H1 (cell line): ENCODE results near the gene IPO7.

Source experiments
- CTCF ChIP-seq, 3 experiments: IDR thresholded peaks; 1 replicate in 2 of 3; 2 replicates in 1 of 3; pipeline versions ENCODE4 v1.5.1 to v1.6.1; 2011; ENCODE audit warnings: low read length in 3 of 3, mild to moderate bottlenecking in 3 of 3, inconsistent platforms in 2 of 3, low read depth in 1 of 3, moderate library complexity in 1 of 3; ENCODE audit not compliant: insufficient read depth in 1 of 3; ENCODE audit errors: control extremely low read depth in 1 of 3
- POLR2A ChIP-seq, 2 experiments: IDR thresholded peaks; 1 replicate in 1 of 2; 2 replicates in 1 of 2; pipeline ENCODE4 v1.6.1; 2011; ENCODE audit warnings: low read depth in 2 of 2, low read length in 2 of 2, mild to moderate bottlenecking in 2 of 2; ENCODE audit errors: control extremely low read depth in 1 of 2
- RXRA ChIP-seq: IDR thresholded peaks from 2 replicates; pipeline ENCODE4 v1.6.1; 2011; ENCODE audit warnings: low read depth, mild to moderate bottlenecking, low read length, moderate library complexity; ENCODE audit not compliant: insufficient read depth

- no peak for TF ChIP-seq CTCF (IDR thresholded peaks at IDR 0.05; ENCODE audit: control extremely low read depth in 1 of 3, insufficient read depth in 1 of 3, low read depth in 1 of 3, low read length in 3 of 3)
- TF ChIP-seq RXRA = no peak
- no peak for TF ChIP-seq POLR2A (IDR thresholded peaks at IDR 0.05; ENCODE audit: control extremely low read depth in 1 of 2, low read depth in 2 of 2, low read length in 2 of 2)
Observed at GRCh38 chr11:9459667-9460321, 75.3 kb downstream of the IPO7 start.
